Tibial artery (tissue), 4 donors: ENCODE data around the gene UGT1A9.

Source experiments
- DNase-seq, 2 donors: peaks; one replicate each; pipeline ENCODE4 v3.0.0-alpha.2; 2019
- H3K27ac ChIP-seq, 2 donors: fragments of 200-600 bp; sonication (generic) in 1 of 2; 1 replicate in 1 of 2; 2 replicates in 1 of 2; pipeline ENCODE4 v1.5.1; 2018 to 2019; ENCODE audit warnings: mild to moderate bottlenecking in 1 of 2
- H3K27me3 ChIP-seq, 2 donors: fragments of 200-600 bp; sonication (generic) in 1 of 2; one replicate each; pipeline versions ENCODE4 v1.5.1 to v1.6.0; 2016 to 2019
- H3K36me3 ChIP-seq, 3 donors: fragments of 200-600 bp; sonication (generic) in 2 of 3; one replicate each; pipeline ENCODE4 v1.5.1; 2016 to 2019; ENCODE audit warnings: mild to moderate bottlenecking in 2 of 3
- H3K4me1 ChIP-seq, 4 donors: fragments of 200-600 bp; sonication (generic) in 2 of 4; 1 replicate in 3 of 4; 2 replicates in 1 of 4; pipeline ENCODE4 v1.5.1; 2016 to 2019
- H3K4me3 ChIP-seq, 2 donors: fragments of 200-600 bp; sonication (generic) in 1 of 2; 1 replicate in 1 of 2; 2 replicates in 1 of 2; pipeline ENCODE4 v1.5.1; 2018 to 2019; ENCODE audit warnings: mild to moderate bottlenecking in 2 of 2
- H3K9me3 ChIP-seq, 3 donors: fragments of 200-600 bp; sonication (generic) in 1 of 3; one replicate each; pipeline ENCODE4 v1.5.1; 2016 to 2019
- CTCF ChIP-seq, 2 experiments: fragments of 200-600 bp in 1 of 2; fragments of 450-650 bp in 1 of 2; IDR thresholded peaks; one replicate each; pipeline ENCODE4 v1.5.1; 2017 to 2019; ENCODE audit warnings: antibody characterized with exemption in 2 of 2, mild to moderate bottlenecking in 1 of 2, moderate library complexity in 1 of 2
- intact Hi-C: fragments of 100-400 bp; cut with DNase I; formaldehyde crosslinking; loops from one replicate; pipeline ENCODE4 v1.15.0; 2023; ENCODE audit warnings: low total_unique reads

UGT1A9 gene

GRCh38 chr2:233818639-233819621 is 147.2 kb downstream of the UGT1A9 start:
- no peaks in the 10 kb centered on the region for H3K4me1 ChIP-seq
- no peak for TF ChIP-seq CTCF (IDR thresholded peaks at IDR 0.05)

GRCh38 chr2:233819884-233820773 is 148.4 kb downstream of the UGT1A9 start:
- no peaks in the 10 kb centered on the region for H3K4me1 ChIP-seq
- intact Hi-C loops, result no loop called here

More at GRCh38 chr2:233818639-233819621, 147.2 kb downstream of the UGT1A9 start:
- Histone ChIP-seq H3K27me3 (no peaks in the 10 kb centered on the region), H3K27ac (no peak overlapping the region), H3K36me3 (no peaks in the 10 kb centered on the region), H3K4me3 (no peak overlapping the region), H3K9me3 (peaks cover 0 to 4% (median 0%) of the 10 kb centered on the region in 3 donors)
- DNase-seq, result peak; percentile 4 to 40
- intact Hi-C loops, result no loop called here

GRCh38 chr2:233820774-233821105 is 149.0 kb downstream of the UGT1A9 start:
- H3K4me3 ChIP-seq, result no peak overlapping the region
- peak; percentile 12 to 54 for DNase-seq
- no peaks in the 10 kb centered on the region for H3K36me3 ChIP-seq
- intact Hi-C loops, result no loop called here
- H3K27ac ChIP-seq, result no peak overlapping the region
- H3K9me3 ChIP-seq, result peaks cover 0 to 4% (median 0%) of the 10 kb centered on the region in 3 donors
- no peak for TF ChIP-seq CTCF (IDR thresholded peaks at IDR 0.05)
- H3K4me1 ChIP-seq, result no peaks in the 10 kb centered on the region
- no peaks in the 10 kb centered on the region for H3K27me3 ChIP-seq

More at GRCh38 chr2:233819884-233820773, 148.4 kb downstream of the UGT1A9 start:
- peak; percentile 16 to 39 for DNase-seq
- H3K27me3 ChIP-seq, result no peaks in the 10 kb centered on the region
- no peak overlapping the region for H3K27ac ChIP-seq
- H3K4me3 ChIP-seq, result no peak overlapping the region
- peaks cover 0 to 4% (median 0%) of the 10 kb centered on the region in 3 donors for H3K9me3 ChIP-seq
- H3K36me3 ChIP-seq, result no peaks in the 10 kb centered on the region
- TF ChIP-seq CTCF (IDR thresholded peaks at IDR 0.05), result no peak

- no peak overlapping the region for H3K27ac ChIP-seq
- H3K9me3 ChIP-seq, result peaks cover 0 to 7% (median 0%) of the 10 kb centered on the region in 3 donors
- H3K4me3 ChIP-seq, result no peak overlapping the region
- no peaks in the 10 kb centered on the region for H3K27me3 ChIP-seq
- TF ChIP-seq CTCF (IDR thresholded peaks at IDR 0.05), result no peak
- no peaks in the 10 kb centered on the region for H3K4me1 ChIP-seq
- H3K36me3 ChIP-seq, result no peaks in the 10 kb centered on the region
- intact Hi-C loops, result no loop called here
- peak; percentile 3 to 19 for DNase-seq
Measured at GRCh38 chr2:233821196-233821595, 149.5 kb downstream of the UGT1A9 start.

GRCh38 chr2:233821709-233822100 is 150.0 kb downstream of the UGT1A9 start:
- TF ChIP-seq CTCF (IDR thresholded peaks at IDR 0.05), result no peak
- intact Hi-C loops, result no loop called here
- Histone ChIP-seq H3K4me1 (no peaks in the 10 kb centered on the region), H3K4me3 (no peak overlapping the region), H3K9me3 (peaks cover 0 to 9% (median 0%) of the 10 kb centered on the region in 3 donors), H3K27me3 (no peaks in the 10 kb centered on the region), H3K27ac (no peak overlapping the region), H3K36me3 (no peaks in the 10 kb centered on the region)
- DNase-seq, result peak; percentile 9 to 41
